CD14-positive monocyte (primary cell): Measurements from ENCODE around the gene IL36G. TPM values are rescaled to one million over a fixed set of nuclear protein-coding genes. Genes with fewer than 3 reads are reported as not detected.

Source experiments
- DNase-seq, 3 donors: peaks; one replicate each; pipeline ENCODE4 v3.0.0-alpha.2; 2011 to 2022
- H2AFZ ChIP-seq: 2 replicates; pipeline ENCODE4 v1.6.0; 2012; ENCODE audit warnings: mild to moderate bottlenecking, low read depth, low read length, inconsistent platforms; ENCODE audit not compliant: insufficient read depth, poor library complexity, severe bottlenecking
- H3K27ac ChIP-seq, 2 donors: 1 replicate in 1 of 2; 2 replicates in 1 of 2; pipeline ENCODE4 v1.5.1; 2012 to 2013; ENCODE audit warnings: low read length in 2 of 2, control low read depth in 1 of 2, inconsistent platforms in 1 of 2, low read depth in 1 of 2, mild to moderate bottlenecking in 1 of 2
- H3K27me3 ChIP-seq, 2 donors: one replicate each; pipeline versions ENCODE4 v1.6.0 to v1.6.1; 2011 to 2013; ENCODE audit warnings: low read length in 2 of 2; ENCODE audit not compliant: control insufficient read depth in 2 of 2, insufficient read depth in 2 of 2
- H3K36me3 ChIP-seq, 2 donors: replicated peaks in 1 of 2; 1 replicate in 1 of 2; 2 replicates in 1 of 2; pipeline versions ENCODE4 v1.5.1 to v1.6.1; 2012 to 2013; ENCODE audit warnings: low read length in 2 of 2, control low read depth in 1 of 2, inconsistent platforms in 1 of 2, mild to moderate bottlenecking in 1 of 2; ENCODE audit not compliant: insufficient read depth in 2 of 2, control insufficient read depth in 1 of 2
- H3K4me1 ChIP-seq, 2 donors: 1 replicate in 1 of 2; 2 replicates in 1 of 2; pipeline versions ENCODE4 v1.5.1 to v1.6.1; 2012 to 2013; ENCODE audit warnings: low read length in 2 of 2, control low read depth in 1 of 2, inconsistent platforms in 1 of 2, mild to moderate bottlenecking in 1 of 2, moderate library complexity in 1 of 2; ENCODE audit not compliant: insufficient read depth in 2 of 2, control insufficient read depth in 1 of 2
- H3K4me2 ChIP-seq: replicated peaks from 2 replicates; pipeline ENCODE3; 2012; ENCODE audit warnings: low read length, moderate library complexity, mild to moderate bottlenecking; ENCODE audit not compliant: poor library complexity, severe bottlenecking; ENCODE audit errors: extremely low read depth
- H3K4me3 ChIP-seq, 3 experiments: fragments of 200-600 bp in 1 of 3; sonication (generic) in 1 of 3; replicated peaks in 1 of 3; 1 replicate in 2 of 3; 2 replicates in 1 of 3; pipeline ENCODE4 v1.5.1; 2011 to 2013; ENCODE audit warnings: low read length in 3 of 3, mild to moderate bottlenecking in 3 of 3, control low read depth in 2 of 3, low read depth in 2 of 3, inconsistent platforms in 1 of 3, moderate library complexity in 1 of 3
- H3K79me2 ChIP-seq: 2 replicates; pipeline ENCODE4 v1.6.0; 2012; ENCODE audit warnings: mild to moderate bottlenecking, control low read depth, inconsistent platforms, low read length, moderate library complexity; ENCODE audit not compliant: insufficient read depth
- H3K9ac ChIP-seq: 2 replicates; pipeline ENCODE4 v1.6.0; 2017; ENCODE audit warnings: low read length, mild to moderate bottlenecking; ENCODE audit not compliant: insufficient read depth, poor library complexity, severe bottlenecking
- H3K9me3 ChIP-seq, 2 donors: replicated peaks in 1 of 2; 1 replicate in 1 of 2; 2 replicates in 1 of 2; pipeline versions ENCODE4 v1.5.1 to v1.6.1; 2012 to 2013; ENCODE audit warnings: low read length in 2 of 2, control low read depth in 1 of 2; ENCODE audit not compliant: control insufficient read depth in 1 of 2, insufficient read depth in 1 of 2
- H4K20me1 ChIP-seq: 2 replicates; pipeline ENCODE4 v1.6.0; 2012; ENCODE audit warnings: mild to moderate bottlenecking, low read length, control low read depth, moderate library complexity; ENCODE audit not compliant: insufficient read depth
- H3K27ac Mint-ChIP-seq, 7 donors: one replicate each; pipeline ENCODE4 v1.8.0; 2020; ENCODE audit warnings: mild to moderate bottlenecking in 7 of 7, mixed read lengths in 7 of 7, moderate library complexity in 6 of 7, inconsistent platforms in 2 of 7
- H3K27me3 Mint-ChIP-seq, 3 donors: one replicate each; pipeline ENCODE4 v1.8.0; 2021 to 2022; ENCODE audit warnings: low read depth in 3 of 3, mild to moderate bottlenecking in 3 of 3, mixed read lengths in 3 of 3, moderate library complexity in 3 of 3, inconsistent platforms in 1 of 3
- H3K36me3 Mint-ChIP-seq, 2 donors: one replicate each; pipeline ENCODE4 v1.8.0; 2020; ENCODE audit warnings: mixed read lengths in 2 of 2, inconsistent platforms in 1 of 2, mild to moderate bottlenecking in 1 of 2
- H3K4me1 Mint-ChIP-seq: one replicate; pipeline ENCODE4 v1.8.0; 2020; ENCODE audit warnings: mild to moderate bottlenecking, mixed read lengths
- H3K4me3 Mint-ChIP-seq, 2 donors: one replicate each; pipeline ENCODE4 v1.8.0; 2020; ENCODE audit warnings: mild to moderate bottlenecking in 2 of 2, mixed read lengths in 2 of 2, moderate library complexity in 1 of 2
- H3K9me3 Mint-ChIP-seq, 7 donors: one replicate each; pipeline ENCODE4 v1.8.0; 2020 to 2022; ENCODE audit warnings: mixed read lengths in 7 of 7, mild to moderate bottlenecking in 6 of 7, moderate library complexity in 6 of 7, inconsistent platforms in 2 of 7
- CTCF ChIP-seq: fragments of 200-600 bp; IDR thresholded peaks from one replicate; pipeline ENCODE4 v1.8.0; 2022; ENCODE audit warnings: antibody characterized with exemption, mild to moderate bottlenecking
- WGBS: methylation state at CpG from one replicate; pipeline ENCODE4 v1.1.5; 2013; ENCODE audit warnings: missing lambda C conversion rate; ENCODE audit not compliant: insufficient coverage; 5-methylcytosine and 5-hydroxymethylcytosine counted together
- intact Hi-C, 2 donors: fragments of 100-400 bp; cut with micrococcal nuclease; formaldehyde crosslinking; loops; one replicate each; pipeline versions ENCODE4 v1.15.0 to v1.15.1; 2023
- polyA plus RNA-seq, 3 donors: library from polyadenylated mRNA; depleted of rRNA in 1 of 3; unstranded in 2 of 3; stranded (reverse) in 1 of 3; fragments of 300-500 nt in 2 of 3; fragments of >200 nt in 1 of 3; fragmentation: Illumina TruSeq in 2 of 3; gene quantifications; 1 replicate in 2 of 3; 2 replicates in 1 of 3; pipeline ENCODE4 v1.2.3, GENCODE V29; 2012 to 2021

IL36G gene
- polyA plus RNA-seq, 3 donors, result not detected

- Histone ChIP-seq H3K27me3 (no peaks in the 10 kb centered on the region), H3K4me3 (no peak overlapping the region), H3K9me3 (no peaks in the 10 kb centered on the region), H3K79me2 (no peaks in the 10 kb centered on the region), H3K36me3 (no peaks in the 10 kb centered on the region), H3K4me2 (no peak overlapping the region), H3K9ac (no peak overlapping the region), H3K4me1 (no peaks in the 10 kb centered on the region), H4K20me1 (no peaks in the 10 kb centered on the region), H3K27ac (no peak overlapping the region), H2AFZ (no peak overlapping the region)
- Mint-ChIP-seq H3K27ac (no peak overlapping the region), H3K9me3 (peaks cover 0 to 4% (median 0%) of the 10 kb centered on the region in 7 donors), H3K4me1 (no peaks in the 10 kb centered on the region), H3K4me3 (no peak overlapping the region), H3K36me3 (no peaks in the 10 kb centered on the region), H3K27me3 (peaks cover 0 to 11% (median 6%) of the 10 kb centered on the region in 3 donors)
- TF ChIP-seq CTCF, result no peak
- intact Hi-C loops, result no loop called here
- WGBS, result no CpG with 5 or more reads among the region's 2 CpGs
- no peak for DNase-seq
Observed at GRCh38 chr2:112967023-112967422, 10.8 kb upstream of the IL36G start.

GRCh38 chr2:112972423-112973086 is 5.3 kb upstream of the IL36G start:
- no peaks in the 10 kb centered on the region for H3K4me1 Mint-ChIP-seq
- Histone ChIP-seq H3K4me3 (no peak overlapping the region), H3K79me2 (no peaks in the 10 kb centered on the region), H3K27me3 (no peaks in the 10 kb centered on the region), H3K9me3 (no peaks in the 10 kb centered on the region), H3K9ac (no peak overlapping the region), H2AFZ (no peak overlapping the region), H3K4me1 (no peaks in the 10 kb centered on the region), H4K20me1 (no peaks in the 10 kb centered on the region), H3K36me3 (no peaks in the 10 kb centered on the region), H3K4me2 (no peak overlapping the region), H3K27ac (no peak overlapping the region)
- H3K4me3 Mint-ChIP-seq, result no peak overlapping the region
- no peak for TF ChIP-seq CTCF
- 100% methylated on average over 1 of the region's 5 CpGs for WGBS
- H3K27me3 Mint-ChIP-seq, result peaks cover 3 to 16% (median 10%) of the 10 kb centered on the region in 3 donors
- peaks cover 0 to 4% (median 0%) of the 10 kb centered on the region in 7 donors for H3K9me3 Mint-ChIP-seq
- no peak for DNase-seq
- intact Hi-C loops, result no loop called here
- H3K27ac Mint-ChIP-seq, result no peak overlapping the region
- H3K36me3 Mint-ChIP-seq, result no peaks in the 10 kb centered on the region
